ENCODE data around the gene ZNF354C. TPM values are rescaled to one million over a fixed set of nuclear protein-coding genes. Genes with fewer than 3 reads are reported as not detected.
A peak's percentile ranks its signal among the peaks of the same experiment; 100 is the strongest.

ZNF354C gene
- total RNA-seq, result 1 to 10 TPM; 2.4 to 2.7 TPM

DNA sequence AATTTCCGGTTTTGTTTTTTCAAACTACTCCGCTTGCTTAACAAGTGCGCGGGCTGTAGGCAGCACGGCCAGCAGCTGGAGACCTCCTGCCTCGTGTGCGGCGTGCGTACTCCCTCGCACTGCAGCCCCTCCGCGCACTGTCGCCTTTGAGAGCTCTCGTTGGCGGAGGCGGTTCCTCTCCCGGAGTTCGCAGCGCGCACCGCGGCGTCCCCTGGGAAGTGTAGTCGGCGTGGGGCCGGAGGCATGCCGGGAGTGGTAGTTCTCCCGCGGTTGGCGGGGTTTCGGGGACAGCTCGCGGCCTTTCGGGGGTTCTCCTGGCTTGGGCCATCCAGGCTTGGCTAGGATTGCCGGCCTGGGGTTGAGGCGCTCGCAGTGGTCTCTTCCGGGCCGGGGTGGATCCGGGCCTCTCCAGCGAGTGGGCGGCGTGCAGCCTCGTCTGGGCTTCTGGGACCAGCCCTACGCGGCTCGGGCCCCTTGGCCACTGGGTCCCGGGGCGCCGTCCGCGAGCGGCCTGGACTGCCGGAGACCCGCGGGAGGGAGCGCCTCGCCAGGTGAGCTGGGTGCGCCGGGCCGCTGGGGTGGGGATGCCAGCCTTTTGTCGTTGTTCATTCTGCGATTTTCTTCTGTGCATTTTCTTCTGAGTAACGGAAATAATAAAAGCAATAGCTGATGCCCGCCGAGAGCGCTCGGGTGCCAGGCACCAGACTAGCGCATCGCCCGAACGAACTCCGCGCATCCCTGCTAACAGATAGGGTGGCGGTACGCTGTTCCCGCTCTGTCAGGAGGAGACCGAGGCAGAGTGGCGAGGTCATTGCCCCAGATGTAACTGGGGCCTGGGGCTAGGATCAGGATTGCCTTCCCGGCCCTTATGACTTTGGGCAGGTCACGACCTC, at the start of gene ZNF354C:
Gene ZNF354C, plus strand, starts transcription at position 258 of the 893 bp plus-strand sequence. CDS start 1,696 bp downstream, outside the sequence.
- Histone ChIP-seq H3K9me3 (peaks cover 0 to 9% of the 10 kb centered on the region in 2 donors), H3K4me1 (peaks cover 0 to 14% of the 10 kb centered on the region in 2 donors), H3K36me3 (peaks cover 7% of the 10 kb centered on the region), H3K4me3 (peak within 1 kb of the TSS; percentile 73 to 76), H3K27me3 (no peaks in the 10 kb centered on the region), H3K27ac (peak within 1 kb of the TSS; percentile 77 to 80)
- TF ChIP-seq, protein P1, sequence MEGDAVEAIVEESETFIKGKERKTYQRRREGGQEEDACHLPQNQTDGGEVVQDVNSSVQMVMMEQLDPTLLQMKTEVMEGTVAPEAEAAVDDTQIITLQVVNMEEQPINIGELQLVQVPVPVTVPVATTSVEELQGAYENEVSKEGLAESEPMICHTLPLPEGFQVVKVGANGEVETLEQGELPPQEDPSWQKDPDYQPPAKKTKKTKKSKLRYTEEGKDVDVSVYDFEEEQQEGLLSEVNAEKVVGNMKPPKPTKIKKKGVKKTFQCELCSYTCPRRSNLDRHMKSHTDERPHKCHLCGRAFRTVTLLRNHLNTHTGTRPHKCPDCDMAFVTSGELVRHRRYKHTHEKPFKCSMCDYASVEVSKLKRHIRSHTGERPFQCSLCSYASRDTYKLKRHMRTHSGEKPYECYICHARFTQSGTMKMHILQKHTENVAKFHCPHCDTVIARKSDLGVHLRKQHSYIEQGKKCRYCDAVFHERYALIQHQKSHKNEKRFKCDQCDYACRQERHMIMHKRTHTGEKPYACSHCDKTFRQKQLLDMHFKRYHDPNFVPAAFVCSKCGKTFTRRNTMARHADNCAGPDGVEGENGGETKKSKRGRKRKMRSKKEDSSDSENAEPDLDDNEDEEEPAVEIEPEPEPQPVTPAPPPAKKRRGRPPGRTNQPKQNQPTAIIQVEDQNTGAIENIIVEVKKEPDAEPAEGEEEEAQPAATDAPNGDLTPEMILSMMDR (IDR thresholded peaks at IDR 0.05), result peak in 1 of 2 donors; percentile 33
- peak; percentile 88 for DNase-seq (ENCODE audit: low spot score)

DNA sequence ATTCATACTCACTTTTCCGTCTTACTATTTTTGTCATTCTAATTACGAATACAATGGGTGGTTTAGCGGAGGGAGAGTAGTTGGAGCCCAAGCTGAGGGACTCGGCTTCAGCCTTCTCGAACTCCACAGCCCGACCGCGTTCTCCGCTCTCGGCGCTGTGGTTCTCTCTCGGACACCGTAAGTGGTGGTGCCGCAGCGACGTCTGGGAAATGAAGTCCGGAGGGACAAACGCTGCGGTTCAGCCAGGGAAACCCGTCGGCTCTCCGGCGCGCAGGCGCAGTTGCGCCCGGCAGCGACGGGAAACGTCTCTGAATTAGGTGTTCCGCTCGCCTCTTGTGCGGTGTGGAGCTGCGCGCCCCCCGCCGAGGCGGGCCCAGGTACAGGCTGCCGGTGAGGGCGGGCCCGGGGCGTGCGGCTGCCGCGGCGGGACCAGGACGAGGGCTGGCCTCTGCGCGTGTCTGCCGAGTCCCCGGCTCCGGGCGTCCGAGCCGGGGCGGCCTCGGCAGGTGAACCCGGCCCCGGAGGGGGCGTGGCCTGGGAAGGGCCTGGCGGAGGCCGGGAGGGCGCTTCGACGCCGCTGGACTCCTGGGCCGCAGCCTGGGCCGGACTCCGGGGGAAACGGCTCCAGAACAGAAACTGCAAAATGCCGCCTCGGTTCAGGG, 36.5 kb upstream of the ZNF354C start, which contains the start of gene ZNF879:
Gene ZNF879, plus strand, starts transcription at position 277 of the 662 bp plus-strand sequence. CDS start 1,201 bp downstream, outside the sequence.
- peaks cover 0 to 9% of the 10 kb centered on the region in 2 donors for H3K4me1 ChIP-seq
- TF ChIP-seq, protein P1 (IDR thresholded peaks at IDR 0.05), result peak in 1 of 2 donors; percentile 16
- H3K9me3 ChIP-seq, result peaks cover 0 to 26% of the 10 kb centered on the region in 2 donors
- H3K36me3 ChIP-seq, result peaks cover 28% of the 10 kb centered on the region
- peak; percentile 93 for DNase-seq (ENCODE audit: low spot score)
- no peaks in the 10 kb centered on the region for H3K27me3 ChIP-seq
- peak within 1 kb of the TSS; percentile 80 to 84 for H3K4me3 ChIP-seq
- peak within 1 kb of the TSS; percentile 88 to 93 for H3K27ac ChIP-seq

DNA sequence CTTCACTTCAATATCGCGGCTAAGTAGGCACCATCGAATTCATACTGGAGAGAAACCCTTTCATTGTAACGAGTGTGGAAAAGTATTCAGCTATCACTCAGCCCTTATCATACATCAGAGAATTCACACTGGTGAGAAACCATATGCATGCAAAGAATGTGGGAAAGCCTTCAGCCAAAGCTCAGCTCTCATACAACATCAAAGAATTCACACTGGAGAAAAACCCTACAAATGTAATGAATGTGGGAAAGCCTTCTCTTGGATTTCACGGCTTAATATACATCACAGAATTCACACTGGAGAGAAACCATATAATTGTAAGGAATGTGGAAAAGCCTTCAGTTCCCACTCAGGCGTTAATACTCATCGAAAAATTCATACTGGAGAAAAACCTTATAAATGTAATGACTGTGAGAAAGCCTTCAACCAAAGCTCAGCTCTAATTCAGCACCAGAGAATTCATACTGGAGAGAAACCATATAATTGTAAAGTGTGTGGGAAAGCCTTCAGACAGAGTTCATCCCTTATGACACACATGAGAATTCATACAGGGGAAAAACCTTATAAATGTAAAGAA, 27.1 kb upstream of the ZNF354C start:
- H3K9me3 ChIP-seq, result peaks cover 47 to 98% of the 10 kb centered on the region in 2 donors

DNA sequence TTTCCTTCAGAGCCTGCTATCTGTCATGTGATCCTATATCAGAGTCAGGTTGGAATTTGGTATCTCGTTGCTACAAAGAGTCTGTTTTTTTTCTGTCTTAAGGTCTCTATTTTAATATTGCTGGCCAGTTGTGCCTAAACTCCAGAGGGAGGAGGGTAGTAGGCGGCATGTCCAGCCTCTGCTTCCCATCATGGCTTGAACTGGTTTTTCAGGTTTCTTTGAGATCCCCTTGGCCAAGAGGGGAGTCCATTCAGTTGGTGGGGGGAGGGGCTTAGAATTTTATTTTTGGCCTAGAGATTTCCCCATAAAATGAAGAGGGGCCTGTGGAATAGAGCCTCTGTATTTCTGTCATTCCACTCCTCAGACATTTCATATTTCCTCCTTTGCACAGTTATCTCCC, 15.4 kb upstream of the ZNF354C start:
- H3K27me3 ChIP-seq, result no peaks in the 10 kb centered on the region
- TF ChIP-seq, protein P1 (IDR thresholded peaks at IDR 0.05), result no peak
- no peaks in the 10 kb centered on the region for H3K36me3 ChIP-seq
- no peaks in the 10 kb centered on the region for H3K9me3 ChIP-seq
- no peak for DNase-seq (ENCODE audit: low spot score)
- H3K27ac ChIP-seq, result no peak overlapping the region
- no peak overlapping the region for H3K4me3 ChIP-seq
- no peaks in the 10 kb centered on the region for H3K4me1 ChIP-seq

More for the DNA sequence above, 27.1 kb upstream of the ZNF354C start:
- Histone ChIP-seq H3K27me3 (no peaks in the 10 kb centered on the region), H3K4me3 (no peak overlapping the region), H3K27ac (no peak overlapping the region), H3K36me3 (peaks cover 53% of the 10 kb centered on the region), H3K4me1 (no peaks in the 10 kb centered on the region)
- DNase-seq (ENCODE audit: low spot score), result no peak
- TF ChIP-seq, protein P1 (IDR thresholded peaks at IDR 0.05), result no peak

DNA sequence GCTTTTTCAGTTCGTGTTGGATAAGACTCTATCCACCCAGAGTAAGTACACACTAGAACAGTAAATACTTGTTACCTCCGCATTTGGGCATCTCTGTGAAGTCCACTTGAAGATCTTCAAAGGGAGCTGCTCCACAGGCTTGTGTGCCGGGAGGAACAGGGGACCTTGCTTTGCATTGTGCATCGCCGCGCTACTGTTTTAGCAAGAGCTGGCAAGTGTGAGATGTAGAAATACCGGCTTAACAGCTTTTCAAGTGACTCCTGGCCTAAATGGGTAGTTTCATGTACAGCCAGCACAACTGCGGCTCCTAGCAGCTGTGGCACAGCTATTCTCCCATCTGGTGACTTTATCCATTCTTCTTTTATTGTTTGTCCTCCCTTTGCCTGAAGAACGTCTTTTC, 8.4 kb upstream of the ZNF354C start:
- Histone ChIP-seq H3K4me3 (no peak overlapping the region), H3K9me3 (no peaks in the 10 kb centered on the region), H3K36me3 (no peaks in the 10 kb centered on the region), H3K4me1 (no peaks in the 10 kb centered on the region), H3K27me3 (no peaks in the 10 kb centered on the region), H3K27ac (no peak overlapping the region)
- no peak for DNase-seq (ENCODE audit: low spot score)
- TF ChIP-seq, protein P1 (IDR thresholded peaks at IDR 0.05), result no peak

All from right atrium auricular region (tissue), 2 donors.